ENCODE results near the gene MMP19.
"Not testable (repeated sequence)": the region's sequence is repeated elsewhere in the genome, so short reads cannot be mapped to it uniquely, and the experiment has no call there.

MMP19 gene

DNA sequence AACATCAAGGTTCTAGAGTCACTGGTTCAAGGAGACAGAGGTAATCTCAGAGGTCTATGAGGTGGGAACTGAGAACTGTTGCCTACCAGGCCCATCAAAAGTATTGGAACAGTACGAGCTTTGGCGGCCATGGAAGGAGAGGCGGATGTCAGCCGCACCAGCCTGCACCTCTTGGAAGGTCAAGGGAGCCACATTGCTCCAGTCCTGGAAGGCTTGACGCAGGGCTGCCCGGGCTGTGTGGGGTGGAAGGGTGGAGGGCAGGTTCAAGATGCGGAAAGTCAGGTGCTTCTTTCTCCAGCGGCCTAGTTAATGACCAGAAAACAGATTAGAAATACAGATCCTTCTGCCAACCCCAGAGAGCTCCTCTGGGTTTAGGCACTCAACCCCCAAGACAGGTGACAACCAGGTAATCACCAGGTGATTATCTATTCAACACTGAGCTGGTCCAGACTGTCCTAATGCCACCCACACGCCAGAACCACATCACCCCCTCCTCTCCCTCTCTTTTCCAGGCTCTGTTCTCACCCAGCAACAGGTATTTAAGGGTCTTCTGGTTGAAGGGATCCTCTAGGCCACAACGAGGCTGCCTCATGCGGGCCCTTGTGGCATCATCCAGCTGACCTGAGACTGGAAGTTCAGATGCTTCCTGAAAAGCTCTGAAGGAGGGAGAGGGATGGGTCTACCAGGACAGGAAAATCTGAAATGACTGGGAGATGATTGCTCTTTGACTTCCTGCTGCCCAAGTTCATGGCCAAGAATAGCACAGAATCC is 2.0 kb downstream of the MMP19 start:
- Histone ChIP-seq H3K4me3 (no peak overlapping the region), H3K36me3 (no peaks in the 10 kb centered on the region), H3K27me3 (peaks cover 0 to 5% of the 10 kb centered on the region in 2 donors), H3K27ac (no peak overlapping the region), H3K4me1 (no peaks in the 10 kb centered on the region), H3K9me3 (no peaks in the 10 kb centered on the region)
- no peak for TF ChIP-seq CTCF (IDR thresholded peaks at IDR 0.05)
- intact Hi-C loops (cut with DNase I; ENCODE audit: low total_unique reads): no loop called here
- DNase-seq: peak in 1 of 2 donors; percentile 43

- TF ChIP-seq CTCF (IDR thresholded peaks at IDR 0.05): no peak
- intact Hi-C loops (cut with DNase I; ENCODE audit: low total_unique reads): no loop called here
- H3K4me1 ChIP-seq: no peaks in the 10 kb centered on the region
- no peak overlapping the region for H3K4me3 ChIP-seq
- H3K9me3 ChIP-seq: no peaks in the 10 kb centered on the region
- H3K27me3 ChIP-seq: peaks cover 0 to 5% of the 10 kb centered on the region in 2 donors
- peak in 1 of 2 donors; percentile 55 for DNase-seq
- no peak overlapping the region for H3K27ac ChIP-seq
- no peaks in the 10 kb centered on the region for H3K36me3 ChIP-seq
Measured at GRCh38 chr12:55839345-55840140, 3.2 kb downstream of the MMP19 start.

- Histone ChIP-seq H3K27ac (no peak overlapping the region), H3K36me3 (no peaks in the 10 kb centered on the region), H3K4me1 (no peaks in the 10 kb centered on the region), H3K4me3 (no peak overlapping the region), H3K9me3 (no peaks in the 10 kb centered on the region), H3K27me3 (peaks cover 0 to 5% of the 10 kb centered on the region in 2 donors)
- peak in 1 of 2 donors; percentile 28 for DNase-seq
- intact Hi-C loops (cut with DNase I; ENCODE audit: low total_unique reads): no loop called here
- no peak for TF ChIP-seq CTCF (IDR thresholded peaks at IDR 0.05)
Measured at GRCh38 chr12:55838361-55838760, 4.4 kb downstream of the MMP19 start.

- H3K4me1 ChIP-seq: peaks cover 0 to 18% (median 14%) of the 10 kb centered on the region in 4 donors
- H3K27me3 ChIP-seq, DNase-seq, H3K4me3 ChIP-seq, H3K36me3 ChIP-seq, H3K27ac ChIP-seq, H3K9me3 ChIP-seq: not testable (repeated sequence)
- intact Hi-C loops (cut with DNase I; ENCODE audit: low total_unique reads): loop anchor here (5.0 kb wide), 1 partner anchor 103 kb away; no protein-coding TSS in a partner anchor
Measured at GRCh38 chr12:55834400-55834799, 8.3 kb downstream of the MMP19 start.

GRCh38 chr12:55833056-55833455 is 9.7 kb downstream of the MMP19 start:
- H3K9me3 ChIP-seq: no peaks in the 10 kb centered on the region
- peaks cover 0 to 5% of the 10 kb centered on the region in 2 donors for H3K27me3 ChIP-seq
- no peak for DNase-seq
- H3K36me3 ChIP-seq: no peaks in the 10 kb centered on the region
- H3K27ac ChIP-seq: no peak overlapping the region
- H3K4me3 ChIP-seq: no peak overlapping the region
- H3K4me1 ChIP-seq: peaks cover 0 to 27% (median 19%) of the 10 kb centered on the region in 4 donors
- no peak for TF ChIP-seq CTCF (IDR thresholded peaks at IDR 0.05)
- intact Hi-C loops (cut with DNase I; ENCODE audit: low total_unique reads): loop anchor here (5.0 kb wide), 1 partner anchor 104 kb away; no protein-coding TSS in a partner anchor

- Histone ChIP-seq H3K4me3 (peak overlapping the region; percentile 82 to 90), H3K9me3 (no peaks in the 10 kb centered on the region), H3K4me1 (peaks cover 0 to 43% (median 31%) of the 10 kb centered on the region in 4 donors), H3K27ac (peak overlapping the region; percentile 86 to 88), H3K36me3 (no peaks in the 10 kb centered on the region), H3K27me3 (no peaks in the 10 kb centered on the region)
- no peak for TF ChIP-seq CTCF (IDR thresholded peaks at IDR 0.05)
- intact Hi-C loops (cut with DNase I; ENCODE audit: low total_unique reads): loop anchor here (5.0 kb wide), 1 partner anchor 106 kb away; no protein-coding TSS in a partner anchor
- no peak for DNase-seq
Measured at GRCh38 chr12:55831447-55831815, 11.3 kb downstream of the MMP19 start.

All from tibial artery (tissue), 4 donors.